Measurements from ENCODE around the gene TULP4. TPM values are rescaled to one million over a fixed set of nuclear protein-coding genes. Genes with fewer than 3 reads are reported as not detected.

TULP4 gene
- total and polyA plus RNA-seq, 2 of the 8 experiments (the other 6 are each of a cell fraction or from before 2014, with no cell fraction given) = 7.7 to 51.6 TPM

DNA sequence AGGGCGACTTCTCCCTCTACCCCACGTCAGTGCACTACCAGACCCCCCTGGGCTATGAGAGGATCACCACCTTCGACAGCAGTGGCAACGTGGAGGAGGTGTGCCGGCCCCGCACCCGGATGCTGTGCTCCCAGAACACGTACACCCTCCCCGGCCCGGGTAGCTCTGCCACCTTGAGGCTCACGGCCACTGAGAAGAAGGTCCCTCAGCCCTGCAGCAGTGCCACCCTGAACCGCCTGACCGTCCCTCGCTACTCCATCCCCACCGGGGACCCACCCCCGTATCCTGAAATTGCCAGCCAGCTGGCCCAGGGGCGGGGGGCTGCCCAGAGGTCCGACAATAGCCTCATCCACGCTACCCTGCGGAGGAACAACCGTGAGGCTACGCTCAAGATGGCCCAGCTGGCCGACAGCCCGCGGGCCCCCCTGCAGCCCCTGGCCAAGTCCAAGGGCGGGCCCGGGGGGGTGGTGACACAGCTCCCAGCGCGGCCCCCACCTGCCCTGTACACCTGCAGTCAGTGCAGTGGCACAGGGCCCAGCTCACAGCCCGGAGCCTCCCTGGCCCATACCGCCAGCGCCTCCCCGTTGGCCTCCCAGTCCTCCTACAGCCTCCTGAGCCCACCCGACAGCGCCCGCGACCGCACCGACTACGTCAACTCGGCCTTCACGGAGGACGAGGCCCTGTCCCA lies 190.1 kb downstream of the TULP4 start (continued):
- TF ChIP-seq SP2 (IDR thresholded peaks at IDR 0.05; ENCODE audit: low read length) = no peak
- TF ChIP-seq ZNF274 (IDR thresholded peaks at IDR 0.05; ENCODE audit: borderline replicate concordance, extremely low read depth, low read length) = no peak
- TF ChIP-seq TBP (IDR thresholded peaks at IDR 0.05; ENCODE audit: low read depth, low read length) = no peak
- TF ChIP-seq SP4 (IDR thresholded peaks at IDR 0.05; ENCODE audit: low read length) = no peak
- TF ChIP-seq KDM1A (IDR thresholded peaks at IDR 0.05; ENCODE audit: borderline replicate concordance, low read length) = no peak
- TF ChIP-seq CBX8 (IDR thresholded peaks at IDR 0.05; ENCODE audit: borderline replicate concordance, low read depth, low read length) = no peak
- TF ChIP-seq JUN (IDR thresholded peaks at IDR 0.05; ENCODE audit: low read depth, low read length) = no peak
